Stimulated activated CD4-positive, alpha-beta T cell treated with anti-CD3 and anti-CD28 coated beads, TNF-alpha, amount 100 ng/mL, for 4 hours (primary cell): ENCODE measurements around the gene OTUD1.

Source experiments
- DNase-seq, 3 experiments: peaks; one replicate each; pipeline ENCODE4 v3.0.0-alpha.2; 2020; ENCODE audit warnings: low read depth in 3 of 3

OTUD1 gene

DNA sequence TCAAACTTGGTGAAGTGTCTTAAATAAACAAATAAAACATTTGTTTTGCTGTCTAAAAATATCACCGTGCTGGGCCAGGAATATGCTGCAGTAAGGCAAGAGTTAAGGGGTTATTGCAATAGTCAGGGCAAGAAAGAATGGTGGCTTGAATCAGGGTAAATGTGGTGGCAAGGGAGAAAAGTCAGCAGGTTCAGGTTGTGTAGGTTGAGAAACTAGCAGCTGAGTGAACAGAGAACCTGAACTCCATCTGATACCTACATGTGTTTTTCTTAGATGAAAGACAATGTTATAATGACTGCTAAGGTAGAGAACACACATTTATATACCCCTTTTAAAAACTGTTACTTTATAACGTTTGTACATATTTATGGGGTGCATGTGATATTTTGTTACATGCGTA is 28.7 kb downstream of the OTUD1 start:
- DNase-seq: no peak

DNA sequence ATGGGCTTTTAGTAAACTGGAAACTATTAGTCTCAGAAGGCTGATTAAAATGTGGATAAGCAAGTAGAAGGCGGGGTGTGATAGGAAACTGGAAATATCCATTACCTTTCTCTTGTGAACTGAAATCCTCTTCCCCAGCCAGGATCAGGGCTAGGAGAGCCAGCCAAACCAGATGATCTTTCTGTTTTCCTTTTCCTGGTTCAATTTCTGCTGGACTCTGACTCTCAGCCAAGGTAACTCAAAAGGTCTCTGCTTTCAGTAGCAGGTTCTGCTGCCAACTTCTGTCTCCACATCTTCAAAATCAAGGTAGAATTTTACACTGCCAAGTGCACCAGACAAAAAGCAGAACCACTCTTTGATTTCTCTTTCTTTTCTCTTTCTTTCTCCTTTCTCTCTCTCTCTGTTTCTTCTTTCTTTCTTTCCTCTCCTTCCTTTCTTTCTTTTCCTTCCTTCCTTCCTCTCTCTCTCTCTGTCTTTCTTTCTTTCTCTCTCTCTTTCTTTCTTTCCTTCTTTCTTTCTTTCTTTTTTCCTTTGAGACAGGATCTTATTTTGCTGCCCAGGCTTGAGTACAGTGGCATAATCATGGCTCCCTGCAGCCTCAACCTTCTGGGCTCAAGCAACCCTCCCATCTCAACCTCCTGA is 30.8 kb downstream of the OTUD1 start:
- no peak for DNase-seq

DNA sequence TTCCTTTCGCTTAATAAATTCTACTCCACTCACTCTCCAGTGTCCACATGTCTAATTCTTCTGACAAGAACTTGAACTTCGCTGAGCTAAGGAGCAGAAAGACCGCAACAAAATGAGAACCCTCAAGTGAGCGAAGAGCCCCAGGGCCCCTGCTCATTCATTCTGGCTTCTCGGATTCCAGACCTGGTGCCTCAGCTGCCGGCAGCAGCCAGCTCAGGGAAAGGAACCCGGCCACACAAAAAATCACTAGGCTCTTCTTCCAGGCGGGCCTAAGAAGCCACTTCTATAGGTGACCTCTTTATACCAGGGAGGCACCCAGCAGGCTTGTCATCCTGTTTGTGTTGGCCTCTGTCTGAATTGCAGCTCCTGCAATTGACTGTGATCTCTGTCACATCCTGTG is 33.3 kb downstream of the OTUD1 start:
- DNase-seq: no peak

DNA sequence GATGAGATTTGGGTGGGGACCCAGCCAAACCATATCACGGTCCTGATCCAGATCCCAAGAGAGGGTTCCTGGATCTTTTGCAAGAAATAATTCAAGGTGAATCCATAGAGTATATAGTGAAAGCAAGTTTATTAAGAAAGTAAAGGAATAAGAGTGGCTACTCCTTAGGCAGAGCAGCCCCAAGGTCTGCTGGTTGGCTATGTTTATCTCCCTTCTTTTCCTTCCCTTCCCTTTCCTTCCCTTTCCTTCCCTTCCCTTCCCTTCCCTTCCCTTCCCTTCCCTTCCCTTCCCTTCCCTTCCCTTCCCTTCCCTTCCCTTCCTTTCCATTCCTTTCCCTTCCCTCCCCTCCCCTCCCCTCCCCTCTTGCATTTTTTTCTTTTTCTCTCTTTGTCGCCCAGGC is 35.2 kb downstream of the OTUD1 start:
- DNase-seq: no peak

GRCh38 chr10:23474626-23475025 is 35.8 kb downstream of the OTUD1 start:
- no peak for DNase-seq

- no peak for DNase-seq
Observed at GRCh38 chr10:23478570-23478969, 39.7 kb downstream of the OTUD1 start.

DNA sequence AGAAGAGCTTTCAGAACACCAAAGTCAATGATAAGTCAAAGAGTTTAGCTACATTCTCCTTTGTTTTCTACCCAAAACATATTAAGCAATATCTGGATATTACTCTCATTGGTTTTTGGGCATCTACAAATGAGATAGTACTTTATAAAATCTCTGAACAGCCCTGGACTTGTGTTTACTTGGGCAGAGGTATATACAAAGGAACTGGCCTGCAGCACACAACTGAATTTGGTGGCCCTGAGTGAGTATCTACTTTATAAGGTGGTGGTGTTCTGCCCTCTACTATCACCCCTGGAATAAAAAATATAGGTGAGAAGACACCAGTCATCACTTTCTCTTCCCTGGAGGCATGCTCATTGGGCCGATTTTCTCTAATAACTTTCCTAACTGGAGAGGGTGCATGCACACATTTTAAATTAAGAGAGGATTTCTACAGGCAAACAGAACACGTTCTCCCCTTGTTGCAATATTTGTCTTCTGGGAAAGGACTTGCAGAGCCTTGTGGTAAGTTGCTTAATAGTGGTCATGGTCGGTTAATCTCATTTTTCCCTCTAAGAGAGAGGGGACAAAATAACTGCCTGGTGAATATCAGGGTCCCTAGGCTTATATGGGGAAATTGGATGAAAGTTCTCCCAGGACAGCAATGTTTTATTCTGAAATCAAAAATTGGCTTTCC is 41.1 kb downstream of the OTUD1 start:
- DNase-seq: no peak

DNA sequence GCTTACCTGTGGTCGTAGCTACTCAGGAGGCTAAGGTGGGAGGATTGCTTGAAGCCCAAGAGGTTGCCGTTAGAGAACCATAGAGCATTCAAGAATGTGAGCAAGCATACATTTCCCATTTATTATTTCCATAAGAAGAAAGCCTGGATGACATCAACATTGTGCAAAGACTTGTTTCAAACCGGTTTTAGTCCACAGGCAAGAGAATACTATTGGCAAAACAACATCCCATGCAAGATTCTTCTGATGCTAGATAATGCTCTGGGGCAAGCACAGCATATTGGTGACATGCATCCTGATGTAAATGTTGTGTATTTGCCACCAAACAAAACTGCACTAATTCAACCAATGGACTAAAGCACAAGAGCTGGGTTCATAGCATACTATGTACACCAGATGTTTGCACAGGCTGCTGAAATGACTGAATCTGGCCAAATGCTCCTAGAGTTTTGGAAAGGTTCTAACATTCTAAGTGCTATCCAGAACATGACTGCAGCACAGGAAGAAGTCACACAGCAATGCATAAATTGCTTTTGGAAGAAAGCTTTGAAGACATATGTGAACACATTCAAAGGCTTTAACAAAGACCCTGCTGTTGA is 42.6 kb downstream of the OTUD1 start:
- no peak for DNase-seq

DNA sequence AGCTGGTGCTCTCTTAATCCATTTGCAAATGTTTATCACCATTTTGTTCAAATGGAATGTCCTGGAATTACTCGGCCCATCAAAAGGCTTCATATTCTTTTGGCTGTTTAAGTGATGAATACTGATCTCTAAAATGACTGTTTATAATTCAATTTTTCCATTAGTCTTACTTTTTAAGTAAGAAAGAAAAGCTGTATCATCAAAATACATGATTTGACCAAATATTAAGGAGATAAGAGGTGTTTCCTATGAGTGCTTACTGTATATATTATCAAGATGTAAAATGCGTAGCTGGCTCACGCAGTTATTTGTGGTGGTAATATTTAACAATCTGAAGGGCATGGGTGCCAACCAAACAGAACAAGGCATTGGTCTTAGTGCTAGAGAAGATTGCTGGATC is 51.2 kb downstream of the OTUD1 start:
- DNase-seq: no peak
